NCI-H2107 (cell line): ENCODE results near the gene ALKAL2.

Experiments
- DNase-seq: peaks from one replicate; lab custom pipeline; 2025; lab: John Stamatoyannopoulos, UW

The ALKAL2 gene

GRCh38 chr2:290090-290722 lies 2.3 kb upstream of the ALKAL2 start:
- peak; percentile 33 for DNase-seq

GRCh38 chr2:289362-290089 lies 1.6 kb upstream of the ALKAL2 start:
- DNase-seq = no peak

DNA sequence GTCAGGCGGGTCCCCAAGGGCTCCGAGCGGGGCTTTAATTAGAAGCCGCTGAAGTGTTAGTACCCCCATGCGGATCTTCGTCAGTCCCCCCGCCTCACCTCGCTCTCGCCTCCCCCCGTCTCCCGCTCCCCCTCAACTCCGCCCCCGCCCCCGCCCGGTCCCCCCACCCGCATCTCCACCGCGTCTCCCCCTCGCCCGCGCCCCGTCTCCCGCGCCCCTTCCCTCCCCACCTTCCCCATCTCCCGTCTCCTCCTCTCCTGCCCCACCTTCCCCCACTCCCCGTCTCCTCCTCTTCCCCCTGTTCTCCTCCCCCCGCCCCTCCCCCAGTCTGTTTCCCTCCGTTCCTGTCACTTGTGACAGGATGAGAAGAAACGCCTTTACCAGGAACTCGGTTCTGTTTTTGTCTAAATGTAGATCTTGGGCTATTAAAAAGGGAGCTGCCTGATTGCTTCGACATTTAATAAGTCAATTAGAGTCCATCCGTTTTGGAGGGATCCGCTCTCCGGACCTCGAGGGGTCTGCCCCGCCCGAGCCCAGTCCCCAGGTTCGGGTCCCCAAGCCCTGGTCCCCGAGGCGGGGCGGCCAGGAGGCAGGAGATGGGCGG lies 969 bp upstream of the ALKAL2 start:
- no peak for DNase-seq

- DNase-seq = no peak
Measured at GRCh38 chr2:287471-287885, 413 bp downstream of the ALKAL2 start.

DNA sequence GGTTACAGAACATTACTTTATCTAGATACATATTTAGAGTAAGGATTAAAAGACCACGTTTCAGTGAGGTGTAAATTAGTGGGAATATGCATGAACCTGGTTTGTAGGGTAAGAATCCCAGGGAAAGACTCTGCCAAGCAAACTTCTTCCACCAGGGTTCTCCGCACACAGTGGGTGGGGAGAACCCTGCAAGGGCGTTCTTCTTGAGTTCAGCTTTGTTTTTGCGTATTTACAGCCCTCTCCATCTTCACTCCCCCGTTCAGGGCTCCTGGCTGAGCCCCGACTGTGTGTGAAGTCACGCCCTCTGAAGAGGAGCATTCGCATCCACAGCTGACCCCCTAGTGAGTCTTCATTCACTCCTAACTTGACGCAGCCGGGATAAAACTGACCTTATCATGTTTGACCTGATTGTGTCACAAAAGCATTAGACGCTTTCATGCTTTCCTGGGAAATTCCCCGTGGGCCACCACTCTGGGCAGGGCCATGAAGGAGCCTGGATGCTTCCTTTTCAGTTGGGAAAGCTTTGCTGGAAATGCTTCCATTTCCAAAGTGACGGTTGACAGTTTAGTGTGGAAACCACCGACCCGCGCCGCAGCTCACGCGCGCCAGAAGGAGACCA lies 1.0 kb downstream of the ALKAL2 start:
- no peak for DNase-seq

DNA sequence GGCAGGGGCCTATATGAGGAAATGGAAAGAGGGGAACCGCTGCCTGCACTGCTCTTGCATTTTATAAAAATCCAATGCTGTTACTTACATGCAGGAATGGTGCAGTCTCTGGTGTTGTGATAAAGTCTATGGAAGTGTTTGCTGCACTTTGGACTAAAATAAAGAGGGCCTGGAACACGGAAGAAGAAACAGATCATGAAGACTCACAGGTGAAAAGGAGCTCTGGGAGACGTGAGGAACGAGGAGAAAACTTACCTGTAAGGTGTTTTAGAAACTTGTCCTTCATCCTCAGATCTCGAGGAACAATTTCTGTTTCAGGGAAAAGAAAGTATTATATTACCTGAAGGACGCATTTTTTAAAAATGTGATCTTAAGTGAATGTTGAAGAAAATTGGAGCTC lies 1.9 kb downstream of the ALKAL2 start:
- DNase-seq = no peak

- no peak for DNase-seq
Measured at GRCh38 chr2:285531-285930, 2.4 kb downstream of the ALKAL2 start.

- DNase-seq = no peak
Measured at GRCh38 chr2:284896-285492, 2.9 kb downstream of the ALKAL2 start.

DNA sequence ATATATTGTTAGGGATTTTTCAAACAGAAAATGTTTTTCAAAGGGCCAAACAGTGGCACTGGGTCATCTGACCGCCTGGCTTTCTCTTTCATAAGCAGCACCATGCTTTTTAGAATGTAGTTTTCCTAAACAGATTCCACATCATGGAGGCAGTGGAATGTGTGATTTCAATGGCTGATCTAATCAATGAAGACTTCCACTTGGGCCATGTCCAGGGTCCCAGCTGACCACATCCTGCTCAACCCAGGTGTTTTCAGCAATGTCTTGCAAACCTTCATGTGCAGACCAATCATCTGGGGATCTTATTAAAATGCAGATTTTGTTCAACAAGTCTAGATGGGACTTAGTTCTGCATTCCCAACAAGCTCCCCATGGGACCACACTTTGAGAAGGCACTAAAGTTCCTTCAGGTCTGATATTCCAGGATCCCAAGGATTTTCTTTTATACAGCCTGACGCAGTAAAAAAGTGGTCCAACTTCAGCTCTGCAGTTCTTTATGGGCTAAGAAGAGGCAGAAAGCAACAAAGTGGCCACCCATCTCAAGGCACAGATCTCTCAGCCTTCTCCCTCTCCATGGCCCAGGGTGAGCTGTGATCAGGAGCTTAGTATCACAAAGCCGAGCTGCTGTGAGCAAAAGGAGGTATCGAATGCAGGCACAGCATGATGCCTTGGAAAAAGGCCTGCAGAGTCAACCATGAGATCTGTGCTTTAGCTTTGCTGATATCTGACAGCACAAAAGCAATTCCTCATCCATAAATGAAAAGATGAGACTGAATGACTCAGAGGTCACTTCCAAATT lies 3.7 kb downstream of the ALKAL2 start:
- no peak for DNase-seq

GRCh38 chr2:282371-283263 lies 5.3 kb downstream of the ALKAL2 start:
- no peak for DNase-seq

DNA sequence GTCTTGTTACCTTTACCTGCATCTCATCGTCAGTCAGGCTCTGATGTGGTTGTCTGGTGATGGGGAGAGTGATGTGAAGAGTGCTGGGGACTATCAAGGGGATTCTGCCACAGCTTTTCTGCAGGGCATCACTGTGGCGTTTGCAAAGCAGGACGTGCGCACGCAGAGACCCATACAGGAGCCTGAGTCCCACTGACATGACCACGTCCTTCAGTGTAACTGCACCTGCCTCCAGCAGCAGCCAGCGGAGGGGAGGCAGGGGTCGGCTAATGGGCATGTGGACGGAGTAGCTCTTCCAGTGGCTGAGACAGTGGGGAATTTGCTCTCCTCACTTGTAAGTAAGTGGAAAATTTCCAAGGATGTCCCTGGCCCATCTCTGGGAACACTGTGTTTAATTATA lies 6.5 kb downstream of the ALKAL2 start:
- no peak for DNase-seq

DNA sequence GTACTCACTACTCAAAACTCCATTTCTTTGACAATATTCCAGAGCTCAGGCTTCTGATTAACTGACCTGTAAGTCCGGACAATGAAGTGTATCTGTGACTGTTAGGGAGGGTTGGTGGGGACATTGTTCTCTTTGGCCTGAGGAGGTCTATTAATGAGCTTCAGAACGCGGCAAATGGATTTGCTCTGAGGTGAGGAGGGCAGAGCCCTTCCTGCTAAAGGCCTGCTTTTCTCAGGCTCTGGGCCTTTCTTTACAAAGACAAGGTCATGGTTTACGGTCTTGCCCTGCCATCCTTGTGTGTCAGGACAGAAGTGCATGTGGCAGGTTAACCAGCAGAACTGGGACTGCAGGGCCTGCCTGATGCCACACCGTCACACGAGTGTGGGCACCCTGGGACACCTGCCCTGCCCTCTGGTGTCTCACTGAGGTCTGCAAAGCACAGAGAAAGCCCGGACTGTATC lies 7.2 kb downstream of the ALKAL2 start:
- no peak for DNase-seq

DNA sequence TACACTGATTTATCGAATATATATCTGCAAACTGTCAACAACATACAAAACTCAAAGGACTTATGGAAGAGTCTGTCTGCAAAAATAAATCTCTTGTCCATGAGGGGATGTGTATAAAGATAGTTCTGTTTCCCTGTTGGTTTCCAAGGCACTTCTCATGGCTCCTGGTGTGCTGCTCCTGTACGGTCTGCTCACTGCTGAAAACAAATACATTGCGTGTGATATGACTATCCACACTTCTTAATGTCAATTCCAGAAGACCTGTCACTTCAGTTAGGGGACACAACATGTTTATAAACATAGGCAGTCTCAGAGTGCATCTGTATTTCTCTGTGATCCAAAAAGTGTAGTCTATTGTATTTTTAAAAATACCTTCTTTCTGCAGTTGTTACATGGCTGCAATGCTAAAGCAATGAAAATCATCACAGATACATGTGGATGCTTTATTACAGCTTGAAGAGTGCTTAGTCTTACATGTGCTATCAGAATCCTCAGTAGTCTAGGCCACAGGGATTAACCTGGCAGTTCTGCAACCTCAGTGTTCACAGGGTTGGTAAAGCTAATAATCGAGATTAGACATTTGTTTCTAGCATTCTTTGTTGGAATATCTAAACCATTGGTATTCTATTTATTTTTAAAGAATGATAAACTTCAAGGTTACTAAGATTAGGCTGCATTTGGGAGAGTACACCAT lies 7.8 kb downstream of the ALKAL2 start:
- DNase-seq = no peak

DNA sequence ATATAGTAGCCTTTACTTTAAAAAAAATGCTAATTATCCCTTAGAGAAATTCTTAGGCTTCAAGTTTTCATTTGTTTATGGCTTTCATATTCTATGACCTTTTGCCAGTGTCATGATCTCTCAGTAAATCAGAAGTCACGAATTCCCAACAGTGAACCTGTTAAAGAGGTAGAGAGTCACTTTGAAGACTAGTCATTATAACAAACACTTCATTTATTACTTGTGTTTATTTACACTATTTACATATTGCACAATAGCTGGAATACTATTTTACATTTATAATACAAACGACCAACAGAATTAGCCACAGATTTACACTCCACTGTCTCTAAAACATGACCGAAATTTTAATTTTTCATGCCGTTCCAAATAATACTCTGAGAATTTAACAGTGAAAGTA lies 8.5 kb downstream of the ALKAL2 start:
- no peak for DNase-seq

- DNase-seq = no peak
Measured at GRCh38 chr2:278927-279320, 9.0 kb downstream of the ALKAL2 start.

GRCh38 chr2:278312-278926 lies 9.5 kb downstream of the ALKAL2 start:
- no peak for DNase-seq

DNA sequence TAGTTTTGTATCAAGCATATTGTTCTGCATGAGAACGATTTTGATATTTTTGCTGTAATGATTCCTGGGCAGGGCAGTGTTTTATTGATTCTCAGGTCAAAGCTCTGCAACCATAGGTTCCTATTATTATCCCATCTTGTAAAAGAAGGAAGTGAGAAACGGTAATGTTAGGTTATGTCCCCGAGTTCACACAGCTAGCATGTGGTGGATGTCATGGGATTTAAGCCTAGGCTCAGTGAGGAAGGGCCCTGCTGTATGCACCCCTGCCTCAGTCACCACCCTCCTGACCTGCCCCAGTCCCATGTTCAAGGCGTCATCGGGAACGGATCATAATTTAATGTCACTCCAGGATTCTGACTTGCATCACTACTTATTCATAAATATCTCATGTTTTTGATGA lies 12.4 kb downstream of the ALKAL2 start:
- no peak for DNase-seq

GRCh38 chr2:274503-274902 lies 13.4 kb downstream of the ALKAL2 start:
- DNase-seq = no peak

DNA sequence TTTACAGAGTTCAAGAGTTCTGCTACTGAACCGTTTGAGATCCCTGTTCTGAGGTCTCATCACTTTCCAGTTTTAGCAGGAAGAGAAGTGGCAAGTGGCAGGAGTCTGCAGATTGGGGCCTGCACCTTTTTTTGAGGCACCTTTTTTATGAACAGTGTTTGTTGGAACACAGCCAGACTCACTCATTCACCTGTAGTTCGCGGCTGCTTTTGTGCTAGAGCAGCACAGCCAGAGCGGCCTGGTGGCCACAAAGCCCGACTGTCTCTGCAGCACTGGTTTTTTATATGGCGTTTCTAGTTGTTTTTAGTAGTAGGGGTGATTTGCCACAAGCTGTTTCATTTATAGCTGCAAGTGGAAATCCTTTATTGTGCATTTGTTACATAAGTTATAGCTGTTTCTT lies 14.6 kb downstream of the ALKAL2 start:
- no peak for DNase-seq

DNA sequence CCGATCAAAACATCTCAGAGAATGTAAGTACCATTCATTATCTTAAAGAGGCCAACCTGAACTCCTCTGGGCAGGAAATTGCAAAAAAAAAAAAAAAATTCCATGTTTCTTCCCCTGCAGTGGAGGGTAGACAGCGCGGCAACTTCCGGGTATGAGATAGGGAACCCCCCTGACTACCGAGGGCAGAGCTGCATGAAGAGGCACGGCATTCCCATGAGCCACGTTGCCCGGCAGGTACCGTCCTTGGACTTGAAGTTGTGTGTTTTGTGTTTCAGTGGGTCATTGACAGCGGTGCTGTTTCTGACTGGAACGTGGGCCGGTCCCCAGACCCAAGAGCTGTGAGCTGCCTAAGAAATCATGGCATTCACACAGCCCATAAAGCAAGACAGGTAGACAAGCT lies 16.0 kb downstream of the ALKAL2 start:
- DNase-seq = no peak
